ENCODE measurements around the gene TRIM3. TPM values are rescaled to one million over a fixed set of nuclear protein-coding genes. Genes with fewer than 3 reads are reported as not detected.

TRIM3 gene
- total RNA-seq, 1 donor from 2014 or later: 5.5 TPM

DNA sequence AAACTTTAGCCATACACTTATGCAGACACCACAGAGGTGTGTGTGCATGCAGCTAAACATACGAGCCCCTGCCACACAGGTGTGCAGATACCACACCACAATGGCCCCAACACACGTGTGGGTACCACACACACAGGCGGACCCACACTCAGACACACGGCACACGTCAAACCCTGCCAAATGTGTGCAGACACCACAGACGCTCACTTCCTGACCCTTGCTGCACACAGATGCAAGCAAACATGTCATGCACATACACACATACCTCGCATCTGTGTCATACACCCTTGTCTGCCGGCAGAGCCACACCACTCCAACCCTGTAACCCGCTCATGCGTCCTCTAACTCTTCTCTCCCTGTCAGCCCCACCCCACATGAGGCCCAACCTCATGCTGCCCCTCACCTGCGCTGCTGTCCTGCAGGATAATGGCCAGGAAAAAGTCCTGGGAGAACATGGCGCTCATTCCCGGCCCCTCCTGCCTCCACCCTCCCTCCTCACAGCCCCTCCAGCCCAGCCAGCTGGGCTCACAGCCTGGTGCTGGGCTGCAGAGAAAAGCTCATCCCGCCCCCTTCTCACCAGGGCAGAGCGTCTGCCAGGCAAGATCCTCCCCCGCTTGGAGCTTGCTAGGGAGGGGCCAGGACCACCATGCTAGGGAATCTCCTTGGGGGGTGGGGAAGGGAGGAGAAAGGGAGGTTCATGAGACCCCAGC is 69.2 kb downstream of the TRIM3 start:
- intact Hi-C loops (cut with micrococcal nuclease): no loop called here

DNA sequence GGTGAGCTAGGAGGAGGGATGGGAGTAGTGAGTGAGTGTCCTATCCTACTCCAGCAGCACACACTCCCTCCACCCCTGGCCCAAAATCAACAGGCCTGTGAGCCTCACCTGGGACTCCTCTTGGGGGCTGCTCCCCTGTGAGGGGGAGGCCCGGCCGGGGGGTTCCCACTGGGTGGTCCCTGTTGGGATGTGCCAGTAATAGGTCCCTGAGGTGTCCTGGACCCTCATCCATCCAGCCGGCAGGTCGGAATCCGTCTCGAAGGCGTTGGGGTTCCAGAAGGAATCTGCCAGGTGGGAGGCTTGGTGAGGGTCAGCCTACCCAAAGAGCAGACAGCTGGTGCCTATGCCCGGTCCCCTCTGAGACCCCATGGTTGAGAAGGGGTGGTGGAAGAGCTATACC is 70.2 kb downstream of the TRIM3 start:
- intact Hi-C loops (cut with micrococcal nuclease): no loop called here

DNA sequence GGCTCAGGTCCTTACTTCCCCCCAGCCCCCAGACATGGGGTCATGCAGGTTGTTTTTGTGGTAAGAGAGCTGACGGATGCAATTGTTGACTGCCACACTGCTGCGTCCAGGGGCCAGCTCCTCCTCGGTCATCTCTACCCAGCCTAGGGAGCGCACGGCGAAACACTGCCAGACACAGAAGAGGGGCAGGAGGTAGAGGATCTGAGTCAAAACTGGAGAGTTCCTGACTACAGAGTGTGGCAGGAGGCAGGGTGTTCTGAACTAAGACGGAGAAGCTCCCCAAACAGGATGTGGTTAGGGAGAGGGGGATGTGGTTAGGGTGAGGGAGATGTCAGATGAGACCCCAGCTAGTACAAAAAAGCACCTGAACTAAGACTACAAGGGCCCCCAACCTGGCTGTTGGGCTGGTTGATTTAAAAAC is 71.2 kb downstream of the TRIM3 start:
- intact Hi-C loops (cut with micrococcal nuclease): loop anchor here (1.0 kb wide), 8 partner anchors 12 to 344 kb away; partner anchors contain the start of genes APBB1, ARFIP2, SMPD1 and TIMM10B

DNA sequence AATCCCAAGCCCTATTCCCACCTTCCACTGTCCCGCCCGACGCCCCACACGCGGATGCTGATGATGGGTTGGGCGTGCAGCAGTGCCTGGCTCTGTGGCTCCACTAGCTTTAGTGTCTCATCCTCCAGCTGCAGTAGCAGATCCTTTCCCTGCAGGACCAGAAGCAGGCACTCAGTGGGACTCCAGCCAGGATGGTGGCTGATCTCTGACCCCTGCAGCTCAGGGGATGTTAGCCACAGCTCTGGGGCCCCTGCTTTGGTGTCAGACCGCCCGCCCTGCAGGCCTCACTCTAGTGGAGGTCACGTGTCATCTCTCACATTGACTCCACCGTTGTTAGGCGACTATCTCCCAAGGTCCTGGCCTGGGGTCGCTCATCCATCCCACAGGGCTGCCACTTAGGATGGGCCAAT is 71.7 kb downstream of the TRIM3 start:
- intact Hi-C loops (cut with micrococcal nuclease): loop anchor here (1.0 kb wide), 8 partner anchors 12 to 344 kb away; partner anchors contain the start of genes APBB1, ARFIP2, SMPD1 and TIMM10B

DNA sequence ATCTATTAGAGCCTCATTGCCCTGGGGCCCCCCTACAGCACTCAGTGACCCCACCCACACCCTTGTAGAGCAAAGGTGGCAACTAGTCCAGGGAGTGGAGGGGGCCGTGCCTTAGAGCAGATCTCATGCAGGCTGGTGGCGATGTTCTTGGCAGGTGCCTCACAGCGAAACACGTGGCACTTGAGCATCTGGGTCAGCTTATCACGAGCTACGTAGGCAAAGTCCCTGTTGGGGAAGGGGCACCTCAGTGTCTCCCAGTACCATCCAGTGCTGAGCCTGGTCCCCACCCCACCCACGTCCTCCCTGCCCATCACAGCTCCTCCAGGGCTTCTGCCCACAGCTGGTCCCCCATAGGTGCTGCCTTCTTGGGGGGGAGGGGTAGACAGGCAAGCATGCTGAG is 72.3 kb downstream of the TRIM3 start:
- intact Hi-C loops (cut with micrococcal nuclease): no loop called here

DNA sequence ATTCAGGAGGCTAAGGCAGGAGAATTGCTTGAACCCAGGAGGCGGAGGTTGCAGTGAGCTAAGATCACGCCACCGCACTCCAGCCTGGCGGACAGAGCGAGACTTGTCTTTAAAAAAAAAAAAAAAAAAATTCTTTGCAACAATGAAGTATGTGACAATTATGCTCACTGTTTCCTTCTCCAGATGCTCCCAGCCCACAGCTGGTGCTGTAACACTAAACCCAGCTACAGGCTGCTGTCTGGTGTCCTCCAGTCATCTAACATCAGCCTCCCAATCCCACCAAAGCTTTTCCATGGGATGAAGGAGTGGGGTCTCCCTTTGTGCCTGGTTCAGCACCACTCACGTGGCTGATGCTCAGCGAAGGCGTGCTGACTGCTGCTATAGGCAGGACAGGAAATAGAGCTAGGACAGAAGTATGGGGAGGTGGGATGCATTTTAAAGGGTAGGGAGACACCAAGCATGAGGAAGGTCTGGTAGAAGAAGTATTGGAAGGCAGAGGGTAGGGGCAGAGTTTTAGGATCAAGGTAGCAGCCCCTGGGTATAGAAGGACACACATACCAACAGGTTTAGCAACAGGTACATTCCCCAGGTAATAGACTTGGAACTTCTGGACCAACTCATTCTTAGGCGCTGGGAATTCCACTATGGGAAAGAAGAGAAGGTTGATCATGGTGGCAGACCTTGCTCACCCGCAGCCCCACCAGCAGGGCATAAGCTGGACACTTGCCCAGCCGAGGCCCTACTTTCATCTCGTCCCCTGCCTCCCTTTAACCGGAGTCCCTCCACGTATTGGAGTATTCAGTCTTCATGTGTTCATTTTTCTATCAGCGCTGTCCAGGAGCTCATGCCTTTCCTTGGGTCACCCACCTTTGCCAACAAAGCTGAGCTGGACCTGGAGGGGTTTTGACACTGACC is 73.1 kb downstream of the TRIM3 start:
- intact Hi-C loops (cut with micrococcal nuclease): no loop called here

Other genes with a start within 250 kb of the TRIM3 start
- 24.9 and 26.1 TPM in 2 replicates for gene FHIP1B, start 239.3 kb downstream of the TRIM3 start, total RNA-seq
- 0.15 TPM in 1 of 2 replicates, not detected in the other for gene CNGA4, start 234.9 kb downstream of the TRIM3 start, total RNA-seq
- gene CCKBR, start 214.1 kb downstream of the TRIM3 start, total RNA-seq: not detected in 2 replicates
- gene CAVIN3, start 153.4 kb downstream of the TRIM3 start, total RNA-seq: 3.3 and 5.9 TPM in 2 replicates
- 50.9 and 52.6 TPM in 2 replicates for gene SMPD1, start 83.5 kb downstream of the TRIM3 start, total RNA-seq
- 45.5 and 46.9 TPM in 2 replicates for gene APBB1, start 54.8 kb downstream of the TRIM3 start, total RNA-seq
- 0.51 TPM in 1 of 2 replicates, not detected in the other for gene HPX, start 33.0 kb downstream of the TRIM3 start, total RNA-seq
- 44.7 and 49.3 TPM in 2 replicates for gene ARFIP2, start 7.4 kb upstream of the TRIM3 start, total RNA-seq
- 29.4 and 30.9 TPM in 2 replicates for gene TIMM10B, start 7.6 kb upstream of the TRIM3 start, total RNA-seq
- gene DNHD1, start 23.3 kb upstream of the TRIM3 start, total RNA-seq: 23.2 and 26.1 TPM in 2 replicates
- gene RRP8, start 129.7 kb upstream of the TRIM3 start, total RNA-seq: 27.3 and 28.2 TPM in 2 replicates
- gene ILK, start 129.8 kb upstream of the TRIM3 start, total RNA-seq: 136 and 144 TPM in 2 replicates
- 132 and 150 TPM in 2 replicates for gene TAF10, start 138.3 kb upstream of the TRIM3 start, total RNA-seq
- gene TPP1, start 145.5 kb upstream of the TRIM3 start, total RNA-seq: 94.4 and 95.9 TPM in 2 replicates
- 0.32 and 0.37 TPM in 2 replicates for gene DCHS1, start 181.9 kb upstream of the TRIM3 start, total RNA-seq
- gene MRPL17, start 209.4 kb upstream of the TRIM3 start, total RNA-seq: 51.0 and 62.6 TPM in 2 replicates